SK-N-SH (cell line): ENCODE results near the gene JMJD1C. TPM values are rescaled to one million over a fixed set of nuclear protein-coding genes. Genes with fewer than 3 reads are reported as not detected.

ENCODE experiments used
- CTCF ChIA-PET: fragments of 300-600, 350-600 bp; formaldehyde crosslinking; extraction: SDS; loops from one replicate; lab custom pipeline; 2021; lab: Yijun Ruan, JAX
- POLR2A ChIA-PET: fragments of 350-600 bp; sonication (Branson Sonifier 250); formaldehyde crosslinking; extraction: SDS; loops from one replicate; lab custom pipeline; 2020; ENCODE audit warnings: antibody characterized with exemption, inconsistent platforms; lab: Yijun Ruan, JAX
- DNase-seq: peaks from one replicate; pipeline ENCODE4 v3.0.0; 2012
- H2AFZ ChIP-seq: fragments of 200-600 bp; sonication (generic); 2 replicates; pipeline ENCODE4 v1.8.1; 2016; ENCODE audit warnings: antibody characterized with exemption, mild to moderate bottlenecking, low read depth
- H3F3A ChIP-seq: fragments of 200-600 bp; sonication (generic); replicated peaks from 2 replicates; pipeline ENCODE3; 2016; ENCODE audit warnings: antibody characterized with exemption, mild to moderate bottlenecking; ENCODE audit not compliant: insufficient read depth
- H3K27ac ChIP-seq, 2 experiments: fragments of 200-500 bp in 1 of 2; fragments of 200-600 bp in 1 of 2; sonication (Bioruptor generic) in 1 of 2; sonication (generic), shearing (Covaris generic) in 1 of 2; 2 replicates each; pipeline versions ENCODE4 v1.5.1 to v1.6.1; 2014 to 2016; ENCODE audit warnings: low read depth in 2 of 2, inconsistent platforms in 1 of 2, low read length in 1 of 2, mild to moderate bottlenecking in 1 of 2, mixed read lengths in 1 of 2
- H3K27me3 ChIP-seq: fragments of 200-600 bp; sonication (generic), shearing (Covaris generic); 2 replicates; pipeline ENCODE4 v1.6.1; 2016; ENCODE audit warnings: mixed run types; ENCODE audit not compliant: insufficient read depth
- H3K36me3 ChIP-seq, 2 experiments: fragments of 200-500 bp in 1 of 2; fragments of 200-600 bp in 1 of 2; sonication (Bioruptor generic) in 1 of 2; sonication (generic) in 1 of 2; replicated peaks in 1 of 2; 2 replicates each; pipeline versions ENCODE3 to v1.5.1; 2014 to 2016; ENCODE audit warnings: low read length in 1 of 2, mild to moderate bottlenecking in 1 of 2; ENCODE audit not compliant: insufficient read depth in 2 of 2, control insufficient read depth in 1 of 2
- H3K4me1 ChIP-seq, 2 experiments: fragments of 200-500 bp in 1 of 2; fragments of 200-600 bp in 1 of 2; sonication (Bioruptor generic) in 1 of 2; sonication (generic), shearing (Covaris generic) in 1 of 2; 2 replicates each; pipeline versions ENCODE4 v1.5.1 to v1.6.1; 2014 to 2016; ENCODE audit warnings: low read depth in 1 of 2, low read length in 1 of 2, mixed run types in 1 of 2; ENCODE audit not compliant: insufficient read depth in 2 of 2, control insufficient read depth in 1 of 2
- H3K4me2 ChIP-seq: fragments of 200-600 bp; sonication (generic), shearing (Covaris generic); 2 replicates; pipeline ENCODE4 v1.6.1; 2017; ENCODE audit warnings: mixed run types
- H3K4me3 ChIP-seq, 2 experiments: fragments of 200-500 bp in 1 of 2; fragments of 200-600 bp in 1 of 2; sonication (Bioruptor generic) in 1 of 2; sonication (generic), shearing (Covaris generic) in 1 of 2; 2 replicates each; pipeline versions ENCODE4 v1.5.1 to v1.8.1; 2014 to 2016; ENCODE audit warnings: low read depth in 2 of 2, inconsistent platforms in 1 of 2, low read length in 1 of 2, mild to moderate bottlenecking in 1 of 2, mixed read lengths in 1 of 2, moderate library complexity in 1 of 2
- H3K79me2 ChIP-seq: fragments of 200-600 bp; sonication (generic); 2 replicates; pipeline ENCODE4 v1.8.1; 2017; ENCODE audit warnings: mild to moderate bottlenecking; ENCODE audit not compliant: insufficient read depth
- H3K9ac ChIP-seq: fragments of 200-600 bp; sonication (generic); 2 replicates; pipeline ENCODE4 v1.6.1; 2017; ENCODE audit warnings: mixed run types
- H3K9me2 ChIP-seq: fragments of 200-600 bp; sonication (generic); 2 replicates; pipeline ENCODE4 v1.6.1; 2017; ENCODE audit warnings: mixed run types
- H3K9me3 ChIP-seq: fragments of 200-600 bp; sonication (generic); 2 replicates; pipeline ENCODE4 v1.6.1; 2017; ENCODE audit warnings: mixed run types, mild to moderate bottlenecking, moderate library complexity
- H4K20me1 ChIP-seq: fragments of 200-600 bp; sonication (generic); 2 replicates; pipeline ENCODE4 v1.6.1; 2017; ENCODE audit warnings: mild to moderate bottlenecking, mixed run types; ENCODE audit not compliant: insufficient read depth
- CHD2 ChIP-seq: fragments of 150-350 bp; IDR thresholded peaks from 2 replicates; pipeline ENCODE4 v1.6.1; 2018; ENCODE audit warnings: low read length; ENCODE audit not compliant: partially characterized antibody
- CTCF ChIP-seq: fragments of 200-600 bp; sonication (generic); IDR thresholded peaks from 2 replicates; pipeline ENCODE4 v1.6.1; 2017; ENCODE audit warnings: antibody characterized with exemption, mild to moderate bottlenecking, moderate library complexity
- EZH2phosphoT487 ChIP-seq: fragments of 200-600 bp; sonication (generic); IDR thresholded peaks from 2 replicates; pipeline ENCODE4 v1.6.1; 2017; ENCODE audit warnings: low read depth, mixed run types, mild to moderate bottlenecking, antibody characterized with exemption, moderate library complexity, borderline replicate concordance
- FOSL2 ChIP-seq: IDR thresholded peaks from 2 replicates; pipeline ENCODE4 v1.4.0; 2012; ENCODE audit warnings: low read depth, mild to moderate bottlenecking, moderate library complexity, borderline replicate concordance
- GABPA ChIP-seq: IDR thresholded peaks from 2 replicates; pipeline ENCODE4 v1.4.0; 2012; ENCODE audit warnings: low read depth, mild to moderate bottlenecking
- JUND ChIP-seq: IDR thresholded peaks from 2 replicates; pipeline ENCODE4 v1.4.0; 2012
- MEF2A ChIP-seq: IDR thresholded peaks from 2 replicates; pipeline ENCODE4 v1.4.0; 2012; ENCODE audit warnings: low read depth, borderline replicate concordance
- NRF1 ChIP-seq: IDR thresholded peaks from 2 replicates; pipeline ENCODE4 v1.6.1; 2012; ENCODE audit warnings: low read depth, mild to moderate bottlenecking, low read length
- PBX3 ChIP-seq: IDR thresholded peaks from 2 replicates; pipeline ENCODE4; 2012
- RCOR1 ChIP-seq: fragments of 150-350 bp; IDR thresholded peaks from 2 replicates; pipeline ENCODE4 v1.6.1; 2017; ENCODE audit warnings: antibody characterized with exemption, low read length
- RFX5 ChIP-seq: IDR thresholded peaks from 2 replicates; pipeline ENCODE4 v1.6.1; 2012; ENCODE audit warnings: mild to moderate bottlenecking, improper control_type of control experiment, low read length
- RXRA ChIP-seq: IDR thresholded peaks from 2 replicates; pipeline ENCODE4 v1.4.0; 2012; ENCODE audit warnings: low read depth, mild to moderate bottlenecking, borderline replicate concordance
- SMC3 ChIP-seq: IDR thresholded peaks from 2 replicates; pipeline ENCODE4 v1.6.1; 2012; ENCODE audit warnings: low read depth, low read length, improper control_type of control experiment
- TCF12 ChIP-seq: IDR thresholded peaks from 2 replicates; pipeline ENCODE4 v1.4.0; 2012
- ZBTB33 ChIP-seq: IDR thresholded peaks from 2 replicates; pipeline ENCODE4 v1.4.0; 2012; ENCODE audit warnings: low read depth, borderline replicate concordance
- WGBS: methylation state at CpG from one replicate; pipeline ENCODE4 v1.1.6; 2017; ENCODE audit warnings: low lambda C conversion rate; 5-methylcytosine and 5-hydroxymethylcytosine counted together
- polyA plus RNA-seq, 3 experiments: library from polyadenylated mRNA; depleted of rRNA; stranded (reverse); fragments of >200 nt; gene quantifications; 2 replicates each; pipeline ENCODE4 v1.2.3, GENCODE V29; 2012
- TF ChIP-seq, protein P1 (sequence below): IDR thresholded peaks from 2 replicates; pipeline ENCODE4 v1.4.0; 2012; ENCODE audit warnings: low read depth, borderline replicate concordance

The JMJD1C gene
- polyA plus RNA-seq, 1 of the 3 experiments (the other 2 are of a cell fraction) = 11.7 TPM

- TF ChIP-seq CTCF = no peak
- TF ChIP-seq, protein P1, sequence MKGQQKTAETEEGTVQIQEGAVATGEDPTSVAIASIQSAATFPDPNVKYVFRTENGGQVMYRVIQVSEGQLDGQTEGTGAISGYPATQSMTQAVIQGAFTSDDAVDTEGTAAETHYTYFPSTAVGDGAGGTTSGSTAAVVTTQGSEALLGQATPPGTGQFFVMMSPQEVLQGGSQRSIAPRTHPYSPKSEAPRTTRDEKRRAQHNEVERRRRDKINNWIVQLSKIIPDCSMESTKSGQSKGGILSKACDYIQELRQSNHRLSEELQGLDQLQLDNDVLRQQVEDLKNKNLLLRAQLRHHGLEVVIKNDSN = no peak
Observed at GRCh38 chr10:63228237-63228636, 237.5 kb downstream of the JMJD1C start (continued).

DNA sequence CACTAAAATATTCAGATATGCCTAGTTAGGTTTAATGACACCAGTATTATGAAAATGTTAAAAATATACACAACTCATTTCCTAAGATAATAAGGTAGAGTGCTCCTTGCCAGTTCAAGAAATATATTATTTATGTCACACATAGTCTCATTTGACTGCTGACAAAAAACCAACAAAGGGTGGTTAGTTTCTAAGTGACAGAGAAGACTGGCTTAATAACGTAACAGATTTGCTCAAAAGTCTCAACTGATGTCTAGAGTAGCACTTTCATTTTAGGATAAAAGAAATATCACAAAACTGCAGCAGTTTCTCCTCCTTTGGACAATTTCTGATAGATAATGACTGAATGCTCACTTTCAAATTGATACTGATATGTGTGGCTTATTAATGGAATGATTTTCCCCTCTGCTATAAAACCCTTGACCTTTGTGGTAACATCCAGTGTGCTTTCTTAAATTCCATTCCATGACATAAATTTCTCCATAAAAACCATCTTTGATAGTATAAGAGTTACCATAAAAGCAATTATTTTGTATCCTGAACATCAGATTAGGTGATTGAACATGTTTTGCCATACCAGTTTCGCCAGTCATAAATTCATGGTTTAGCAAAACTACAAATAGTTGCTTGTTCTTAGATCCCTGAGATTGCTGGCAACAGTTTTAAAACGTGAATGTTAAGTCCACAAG is 238.4 kb downstream of the JMJD1C start:
- 82% methylated on average over 3 of the region's 3 CpGs for WGBS
- Histone ChIP-seq H3K27ac (peak overlapping the region in 1 of 2 experiments; percentile 33; a peak in 1 of 4 replicates), H3F3A (peaks cover 15% of the 10 kb centered on the region)
- DNase-seq = no peak
- TF ChIP-seq GABPA (no peak), TCF12 (no peak), PBX3 (peak; percentile 25), MEF2A (no peak), SMC3 (no peak), RXRA (no peak), FOSL2 (0 out of 2 replicates have a peak, but pooled peaks have one; percentile 1), RFX5 (no peak), RCOR1 (no peak), EZH2phosphoT487 (no peak), NRF1 (no peak), ZBTB33 (no peak), CHD2 (no peak), JUND (no peak)
- TF ChIP-seq, protein P1 = no peak
- TF ChIP-seq, all 33 proteins: peak for 2
- CTCF ChIA-PET = interaction anchor here (0.8 to 1.8 kb wide), 6 partner anchors 10 to 402 kb away, joined by 3 to 5 read pairs (median 4); no protein-coding TSS in a partner anchor
- Histone ChIP-seq H2AFZ (no peak overlapping the region), H3K4me3 (no peak overlapping the region), H4K20me1 (peaks cover 79% of the 10 kb centered on the region), H3K9me2 (no peaks in the 10 kb centered on the region), H3K36me3 (peaks cover 0 to 15% of the 10 kb centered on the region in 2 experiments), H3K79me2 (peaks cover 99% of the 10 kb centered on the region), H3K27me3 (no peaks in the 10 kb centered on the region), H3K4me1 (peaks cover 7 to 23% of the 10 kb centered on the region in 2 experiments; a peak in 3 of 4 replicates), H3K9ac (no peak overlapping the region), H3K9me3 (no peaks in the 10 kb centered on the region), H3K4me2 (peak overlapping the region; percentile 3; the same call in 1 of the 2 replicates)
- POLR2A ChIA-PET = no interaction called here
